Prostate gland (tissue), 2 donors: Measurements from ENCODE around the gene RPTN. TPM values are rescaled to one million over a fixed set of nuclear protein-coding genes. Genes with fewer than 3 reads are reported as not detected.

Experiments
- DNase-seq: peaks from one replicate; pipeline ENCODE4 v3.0.0-alpha.2; 2019; ENCODE audit warnings: low spot score
- H3K27ac ChIP-seq, 2 donors: fragments of 200-600 bp; sonication (generic); 2 replicates each; pipeline ENCODE4 v1.5.1; 2017 to 2019
- H3K27me3 ChIP-seq: fragments of 200-600 bp; sonication (generic); replicated peaks from 2 replicates; pipeline ENCODE4 v1.5.1; 2019; ENCODE audit not compliant: insufficient read depth
- H3K36me3 ChIP-seq, 2 donors: fragments of 200-600 bp; sonication (generic); 1 replicate in 1 of 2; 2 replicates in 1 of 2; pipeline versions ENCODE4 v1.5.1 to v1.8.1; 2017 to 2019
- H3K4me1 ChIP-seq: fragments of 200-600 bp; sonication (generic); replicated peaks from 2 replicates; pipeline ENCODE4 v1.5.1; 2019
- H3K4me3 ChIP-seq, 2 donors: fragments of 200-600 bp; sonication (generic); 2 replicates each; pipeline ENCODE4 v1.5.1; 2017 to 2019
- H3K9me3 ChIP-seq: fragments of 200-600 bp; sonication (generic); 2 replicates; pipeline ENCODE4 v1.5.1; 2017
- POLR2A ChIP-seq: fragments of 450-650 bp; IDR thresholded peaks from one replicate; pipeline ENCODE4 v1.6.1; 2016; ENCODE audit warnings: antibody characterized with exemption, mild to moderate bottlenecking
- POLR2AphosphoS5 ChIP-seq: sonication (generic); formaldehyde crosslinking; IDR thresholded peaks from one replicate; pipeline ENCODE4 v1.6.1; 2017; ENCODE audit warnings: antibody characterized with exemption
- WGBS: methylation state at CpG from one replicate; pipeline ENCODE4 v1.1.5; 2018; 5-methylcytosine and 5-hydroxymethylcytosine counted together
- intact Hi-C: fragments of 100-400 bp; cut with DNase I; formaldehyde crosslinking; loops from one replicate; pipeline ENCODE4 v1.14.2; 2022
- total RNA-seq, 2 donors: library from RNA; depleted of rRNA; stranded (reverse); fragments of >200 nt; gene quantifications; one replicate each; pipeline ENCODE4 v1.1.0, GENCODE V29; 2016
- TF ChIP-seq, protein P1 (sequence below), 4 experiments: fragments of 200-600 bp in 2 of 4; fragments of 450-650 bp in 2 of 4; sonication (generic) in 2 of 4; IDR thresholded peaks; 1 replicate in 3 of 4; 2 replicates in 1 of 4; pipeline ENCODE4 v1.5.1; 2016 to 2019; ENCODE audit warnings: antibody characterized with exemption in 4 of 4, mild to moderate bottlenecking in 2 of 4, moderate library complexity in 2 of 4

RPTN gene
- total RNA-seq, 2 donors from 2014 or later = not detected

DNA sequence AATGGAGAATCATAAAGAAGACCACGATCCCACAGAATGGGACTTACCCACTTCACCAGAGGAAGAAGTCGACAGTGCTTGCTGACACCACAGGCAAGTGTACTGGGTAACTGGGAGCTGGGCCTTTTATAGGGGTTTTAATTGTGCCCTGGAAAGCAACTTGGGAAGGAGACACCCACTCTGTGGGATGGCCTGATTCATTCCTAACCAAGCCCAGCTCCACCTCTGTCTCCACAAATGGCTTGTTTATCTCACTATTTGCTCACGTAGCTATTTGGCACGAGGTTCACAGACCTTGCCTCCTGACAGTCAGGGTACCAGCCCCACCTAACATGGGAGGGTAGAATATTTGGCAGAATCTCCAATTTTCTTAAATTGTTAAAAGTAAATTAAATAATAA, 43.7 kb downstream of the RPTN start, which contains the start of gene TCHH:
Gene TCHH (minus strand): TSS at position 101 of the 400 bp plus-strand sequence. CDS start 1,364 bp downstream, outside the sequence.
- H3K36me3 ChIP-seq = no peaks in the 10 kb centered on the region
- no peak within 1 kb of the TSS for H3K4me3 ChIP-seq
- no peak for DNase-seq
- WGBS = 54% methylated on average over 4 of the region's 4 CpGs
- TF ChIP-seq, protein P1, sequence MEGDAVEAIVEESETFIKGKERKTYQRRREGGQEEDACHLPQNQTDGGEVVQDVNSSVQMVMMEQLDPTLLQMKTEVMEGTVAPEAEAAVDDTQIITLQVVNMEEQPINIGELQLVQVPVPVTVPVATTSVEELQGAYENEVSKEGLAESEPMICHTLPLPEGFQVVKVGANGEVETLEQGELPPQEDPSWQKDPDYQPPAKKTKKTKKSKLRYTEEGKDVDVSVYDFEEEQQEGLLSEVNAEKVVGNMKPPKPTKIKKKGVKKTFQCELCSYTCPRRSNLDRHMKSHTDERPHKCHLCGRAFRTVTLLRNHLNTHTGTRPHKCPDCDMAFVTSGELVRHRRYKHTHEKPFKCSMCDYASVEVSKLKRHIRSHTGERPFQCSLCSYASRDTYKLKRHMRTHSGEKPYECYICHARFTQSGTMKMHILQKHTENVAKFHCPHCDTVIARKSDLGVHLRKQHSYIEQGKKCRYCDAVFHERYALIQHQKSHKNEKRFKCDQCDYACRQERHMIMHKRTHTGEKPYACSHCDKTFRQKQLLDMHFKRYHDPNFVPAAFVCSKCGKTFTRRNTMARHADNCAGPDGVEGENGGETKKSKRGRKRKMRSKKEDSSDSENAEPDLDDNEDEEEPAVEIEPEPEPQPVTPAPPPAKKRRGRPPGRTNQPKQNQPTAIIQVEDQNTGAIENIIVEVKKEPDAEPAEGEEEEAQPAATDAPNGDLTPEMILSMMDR (IDR thresholded peaks at IDR 0.05) = no peak
- no peaks in the 10 kb centered on the region for H3K9me3 ChIP-seq
- H3K4me1 ChIP-seq = peaks cover 4% of the 10 kb centered on the region
- intact Hi-C loops = no loop called here
- no peak within 1 kb of the TSS for H3K27ac ChIP-seq
- H3K27me3 ChIP-seq = peaks cover 2% of the 10 kb centered on the region

DNA sequence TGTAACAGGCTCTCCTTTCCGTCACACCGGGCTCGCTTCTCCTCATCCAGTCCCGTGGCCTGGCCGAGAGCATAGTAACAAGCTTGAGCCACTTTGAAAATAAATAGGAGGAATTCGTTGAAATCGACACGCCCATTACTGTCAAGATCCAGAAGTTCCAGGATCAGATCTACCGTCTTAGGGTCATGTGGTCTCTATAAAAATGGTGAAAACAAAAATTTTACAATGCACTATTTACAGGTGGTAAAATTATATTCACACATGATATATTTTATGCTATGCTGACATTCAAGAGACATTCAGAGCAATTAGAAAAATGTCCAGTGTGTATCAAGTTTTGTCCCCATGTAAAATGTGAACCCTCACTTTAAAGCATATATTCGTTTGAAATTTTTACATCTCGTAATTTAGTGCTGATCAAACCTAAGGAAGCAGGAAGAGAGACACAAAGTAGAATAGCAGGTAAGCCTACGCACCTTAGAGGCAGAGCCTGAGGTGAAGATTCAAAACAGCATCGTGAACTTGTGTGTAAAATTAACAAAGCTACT, 46.1 kb downstream of the RPTN start:
- no peaks in the 10 kb centered on the region for H3K27me3 ChIP-seq
- intact Hi-C loops = no loop called here
- no peaks in the 10 kb centered on the region for H3K36me3 ChIP-seq
- H3K4me3 ChIP-seq = no peak overlapping the region
- no peak for DNase-seq
- 22% methylated on average over 13 of the region's 13 CpGs for WGBS
- H3K9me3 ChIP-seq = no peaks in the 10 kb centered on the region
- peaks cover 8% of the 10 kb centered on the region for H3K4me1 ChIP-seq
- H3K27ac ChIP-seq = no peak overlapping the region
- no peak for TF ChIP-seq POLR2AphosphoS5
- TF ChIP-seq, protein P1 (IDR thresholded peaks at IDR 0.05) = no peak
- no peak for TF ChIP-seq POLR2A

DNA sequence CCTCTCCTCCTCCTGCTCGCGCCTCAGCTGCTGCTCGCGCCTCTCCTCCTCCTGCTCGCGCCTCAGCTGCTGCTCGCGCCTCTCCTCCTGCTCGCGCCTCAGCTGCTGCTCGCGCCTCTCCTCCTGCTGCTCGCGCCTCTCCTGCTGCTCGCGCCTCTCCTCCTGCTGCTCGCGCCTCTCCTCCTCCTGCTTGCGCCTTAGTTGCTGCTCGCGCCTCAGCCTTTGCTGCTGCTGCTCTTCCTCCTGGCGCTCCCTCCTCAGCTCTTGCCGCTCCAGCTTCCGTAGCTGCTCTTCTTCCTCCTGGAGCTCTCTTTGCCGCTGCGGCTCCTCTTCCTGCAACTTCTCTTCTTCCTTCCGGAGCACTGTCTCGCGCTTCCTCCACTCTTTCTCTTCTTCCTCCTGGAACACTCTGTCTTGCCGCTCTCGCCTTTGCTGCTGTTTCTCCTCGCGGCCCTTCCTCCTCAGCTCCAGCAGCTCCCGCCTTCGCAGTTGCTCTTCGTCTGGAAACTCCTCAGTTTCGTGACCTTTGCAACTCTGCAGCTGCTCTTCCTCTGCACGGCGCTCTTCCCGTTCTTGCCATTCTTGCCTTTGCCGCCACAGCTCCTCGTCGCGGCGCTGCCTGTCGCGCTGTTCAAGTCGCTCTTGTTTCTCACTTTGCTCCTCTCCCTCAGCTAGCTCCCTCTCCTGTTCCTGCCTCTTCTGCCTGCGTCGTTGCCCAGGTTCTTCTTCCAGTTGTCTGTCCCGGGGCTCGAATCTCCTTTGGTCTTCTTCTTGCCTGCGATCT, 46.7 kb downstream of the RPTN start:
- no peak for DNase-seq
- Histone ChIP-seq H3K36me3 (no peaks in the 10 kb centered on the region), H3K4me3 (peak overlapping the region in 1 of 2 donors; percentile 12), H3K27me3 (no peaks in the 10 kb centered on the region), H3K9me3 (no peaks in the 10 kb centered on the region), H3K4me1 (peaks cover 8% of the 10 kb centered on the region), H3K27ac (no peak overlapping the region)
- intact Hi-C loops = no loop called here
- 2% methylated on average over 53 of the region's 53 CpGs for WGBS
- TF ChIP-seq, protein P1 (IDR thresholded peaks at IDR 0.05) = no peak
- no peak for TF ChIP-seq POLR2AphosphoS5
- no peak for TF ChIP-seq POLR2A

DNA sequence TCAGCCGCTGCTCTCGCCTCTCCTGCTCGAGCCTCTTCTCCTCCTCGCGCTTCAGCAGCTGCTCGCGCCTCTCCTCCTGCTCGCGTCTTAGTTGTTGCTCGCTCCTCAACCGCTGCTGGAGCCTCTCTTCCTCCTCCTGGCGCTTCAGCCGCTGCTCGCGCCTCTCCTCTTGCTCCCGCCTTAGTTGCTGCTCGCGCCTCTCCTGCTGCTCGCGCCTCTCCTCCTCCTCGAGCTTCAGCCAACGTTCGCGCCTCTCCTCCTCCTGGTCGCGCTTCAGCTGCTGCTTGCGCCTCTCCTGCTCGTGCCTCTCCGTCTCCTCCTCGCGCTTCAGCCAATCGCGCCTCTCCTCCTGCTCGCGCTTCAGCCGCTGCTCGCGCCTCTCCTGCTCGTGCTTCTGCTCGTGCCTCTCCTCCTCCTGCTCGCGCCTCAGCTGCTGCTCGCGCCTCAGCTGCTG, 47.5 kb downstream of the RPTN start:
- WGBS = under 1% methylated on average over 44 of the region's 44 CpGs
- peak overlapping the region in 1 of 2 donors; percentile 30 for H3K4me3 ChIP-seq

More for the DNA sequence above, 47.5 kb downstream of the RPTN start:
- DNase-seq = no peak
- intact Hi-C loops = no loop called here
- H3K36me3 ChIP-seq = no peaks in the 10 kb centered on the region
- TF ChIP-seq POLR2A (no peak), POLR2AphosphoS5 (no peak)
- TF ChIP-seq, protein P1 (IDR thresholded peaks at IDR 0.05) = no peak
- no peaks in the 10 kb centered on the region for H3K9me3 ChIP-seq
- peaks cover 8% of the 10 kb centered on the region for H3K4me1 ChIP-seq
- H3K27ac ChIP-seq = no peak overlapping the region
- H3K27me3 ChIP-seq = no peaks in the 10 kb centered on the region
